T1000 (cell line): ENCODE results near the gene ELP2.
"Not testable (repeated sequence)": the region's sequence is repeated elsewhere in the genome, so short reads cannot be mapped to it uniquely, and the experiment has no call there.

ENCODE experiments used
- DNase-seq: peaks from one replicate; lab custom pipeline; 2025; ENCODE audit warnings: mixed read lengths; lab: John Stamatoyannopoulos, UW

ELP2 gene

DNA sequence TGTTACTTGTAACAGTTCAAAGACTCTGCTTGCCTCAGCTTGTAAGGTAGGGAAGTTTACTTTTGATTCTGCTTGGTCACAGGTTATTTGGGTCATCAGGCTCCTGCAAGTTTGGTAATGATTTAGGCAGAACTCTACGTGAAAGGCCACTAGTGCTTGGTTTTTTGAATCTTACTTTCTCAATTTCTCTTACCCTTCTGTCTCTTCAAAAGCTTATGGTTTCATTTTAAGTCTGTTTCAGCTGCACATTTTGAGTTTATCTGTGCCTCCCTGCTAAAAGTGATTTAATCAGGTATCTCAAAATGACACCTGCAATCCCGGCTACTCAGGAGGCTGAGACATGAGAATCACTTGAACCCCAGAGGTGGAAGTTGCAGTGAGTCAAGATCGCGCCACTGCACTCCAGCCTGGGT lies 31.3 kb downstream of the ELP2 start:
- DNase-seq: no peak

GRCh38 chr18:36162981-36163380 lies 33.3 kb downstream of the ELP2 start:
- DNase-seq: no peak

DNA sequence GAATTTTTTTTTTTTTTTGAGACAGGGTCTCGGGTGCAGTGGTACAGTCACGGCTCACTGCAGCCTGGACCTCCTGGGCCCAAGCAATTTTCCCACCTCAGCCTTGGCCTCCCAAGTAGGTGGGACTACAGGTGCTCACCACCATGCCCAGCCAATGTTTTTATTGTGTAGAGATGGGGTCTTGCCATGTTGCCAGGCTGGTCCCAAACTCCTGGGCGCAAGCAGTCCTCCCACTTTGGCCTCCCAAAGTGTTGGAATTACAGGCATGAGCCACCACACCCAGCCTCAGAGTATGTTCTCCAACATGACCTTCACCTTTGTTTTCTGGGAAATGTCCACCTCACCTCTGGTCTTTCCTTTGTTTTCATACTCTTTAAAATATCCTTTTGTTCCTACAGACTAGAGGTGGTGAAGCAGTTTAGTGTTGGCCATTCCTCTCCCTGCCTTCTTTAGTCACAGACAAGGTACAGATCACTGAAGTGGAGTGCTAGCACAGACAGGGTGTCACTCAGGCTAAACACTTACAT lies 38.1 kb downstream of the ELP2 start:
- DNase-seq: no peak

GRCh38 chr18:36168296-36168695 lies 38.6 kb downstream of the ELP2 start:
- DNase-seq: not testable (repeated sequence)

- DNase-seq: no peak
These were observed 40.2 kb downstream of the ELP2 start for GRCh38 chr18:36169938-36170337.

- no peak for DNase-seq
These were observed 45.8 kb downstream of the ELP2 start for GRCh38 chr18:36175481-36175880.

DNA sequence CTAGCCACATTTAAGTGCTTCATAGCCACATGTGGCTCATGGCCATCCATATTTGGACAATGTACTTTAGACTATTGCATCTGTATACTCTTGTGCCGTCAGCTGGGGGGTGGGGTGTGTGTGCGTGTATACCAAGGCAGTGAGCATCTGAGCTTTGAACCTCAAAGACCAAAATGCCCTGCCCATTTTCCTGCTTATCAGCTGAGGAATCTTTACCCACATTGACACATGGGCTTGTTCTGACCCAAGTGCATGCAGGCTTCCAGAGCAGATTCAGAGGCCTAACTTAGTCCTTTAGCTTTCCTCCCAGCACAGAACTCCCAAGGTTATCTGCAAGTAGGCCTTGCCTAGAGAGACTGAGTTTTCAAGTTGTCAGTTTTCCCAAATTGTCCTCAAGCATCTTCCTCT lies 46.5 kb downstream of the ELP2 start:
- DNase-seq: no peak

DNA sequence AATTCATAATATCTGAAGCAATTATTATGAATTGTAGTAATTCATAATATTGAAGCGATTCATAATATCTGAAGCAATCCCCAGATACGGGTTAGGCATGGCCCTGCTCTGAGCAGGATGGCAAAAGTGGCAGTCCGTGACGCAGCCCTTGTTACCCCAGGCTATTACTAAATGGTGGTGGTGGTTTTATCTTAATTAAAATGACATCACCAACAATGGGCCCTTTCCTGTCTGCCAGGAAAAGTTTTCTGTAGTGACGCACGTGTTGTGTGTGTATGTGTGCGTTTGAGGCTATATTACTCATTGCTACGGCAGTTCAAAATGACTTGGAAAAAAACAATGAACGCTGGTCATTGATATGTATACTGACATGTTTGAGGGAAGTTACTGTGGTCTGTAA lies 47.0 kb downstream of the ELP2 start:
- DNase-seq: no peak

- DNase-seq: no peak
These were observed 48.2 kb downstream of the ELP2 start for GRCh38 chr18:36177913-36178312.

DNA sequence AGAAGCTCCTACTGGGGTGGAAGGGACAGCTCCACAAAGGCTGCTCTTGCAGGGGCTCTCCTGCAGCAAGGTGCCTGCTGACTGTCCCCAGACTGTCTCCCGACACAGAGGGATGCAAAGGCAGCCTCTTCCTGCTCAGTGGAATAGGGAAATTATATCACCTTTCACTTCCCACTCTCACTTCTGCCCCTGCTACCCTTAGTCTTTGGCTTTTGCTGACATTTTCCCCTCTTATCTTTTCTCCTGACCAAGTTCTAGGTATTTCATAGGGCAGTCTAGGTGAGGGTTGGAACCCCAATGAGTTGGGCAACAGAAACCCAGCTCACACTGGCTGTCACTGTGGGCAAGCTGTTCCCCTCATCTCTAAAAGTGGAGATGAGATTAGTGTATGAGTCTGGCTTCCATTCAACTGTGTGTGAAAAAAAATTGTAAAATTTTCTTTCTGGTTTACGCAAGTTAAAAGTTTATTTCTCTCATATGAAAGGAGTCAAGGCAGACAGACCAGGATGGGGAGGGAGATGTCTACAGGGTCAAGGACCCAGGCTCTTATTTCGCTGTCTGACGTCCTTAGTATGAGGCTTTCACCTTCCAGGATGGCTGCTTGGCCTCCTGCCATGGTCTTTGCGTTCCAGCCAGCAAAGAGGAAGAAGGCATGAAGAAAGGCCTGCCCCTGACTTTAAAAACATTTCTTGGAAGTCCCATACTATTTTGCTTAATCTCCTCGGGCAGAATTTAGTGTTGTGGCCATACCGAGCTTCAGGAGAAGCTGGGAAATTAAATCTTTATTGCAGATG lies 50.1 kb downstream of the ELP2 start:
- no peak for DNase-seq

DNA sequence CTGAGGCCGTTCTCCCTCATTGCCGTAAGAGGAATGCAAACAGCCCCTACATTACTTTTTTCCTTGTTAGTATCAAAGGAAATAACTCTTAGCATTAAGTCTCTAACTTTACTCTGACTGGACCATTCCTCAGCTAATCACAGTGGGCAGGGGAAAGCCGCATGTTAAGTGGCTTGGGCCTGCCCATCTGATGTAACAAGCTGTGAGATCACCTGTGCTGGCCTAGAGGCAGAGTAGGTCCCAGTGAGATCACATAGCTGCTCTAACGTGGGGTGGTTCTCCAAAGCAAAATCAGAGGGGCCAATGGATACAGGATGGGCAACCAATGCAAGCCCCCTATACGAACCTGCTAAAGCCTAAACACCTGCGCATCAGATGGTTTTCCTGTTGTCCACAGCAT lies 51.7 kb downstream of the ELP2 start:
- no peak for DNase-seq

DNA sequence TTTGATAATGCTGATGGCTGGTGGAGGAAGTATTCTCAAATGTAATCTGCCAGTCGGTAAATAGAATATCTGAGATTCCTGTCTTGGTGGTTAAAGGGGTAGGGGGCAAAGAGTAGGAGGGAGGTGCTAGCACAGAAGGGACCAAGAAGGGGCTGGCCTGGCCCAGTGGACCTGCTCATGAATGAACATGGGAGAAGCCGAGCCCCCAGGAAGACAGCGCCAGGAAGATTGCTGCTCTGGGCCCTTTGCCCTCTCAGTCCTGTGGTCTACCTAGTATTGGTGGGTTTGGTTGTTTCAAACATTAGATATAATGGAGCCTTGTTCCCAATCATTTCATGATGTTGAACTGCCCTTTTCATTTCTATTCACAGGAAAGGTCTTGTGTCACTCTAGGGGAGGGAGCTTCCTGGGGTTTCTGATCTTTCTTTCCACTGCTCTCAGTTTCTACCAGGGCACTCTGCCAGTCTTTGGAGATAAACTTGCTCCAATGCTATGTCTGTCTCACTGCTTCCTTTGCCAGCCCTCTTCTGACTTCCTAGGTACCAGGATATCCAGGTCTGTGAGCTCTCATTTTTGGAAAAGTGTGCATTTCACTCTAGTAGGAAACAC lies 52.3 kb downstream of the ELP2 start:
- DNase-seq: no peak

- DNase-seq: no peak
These were observed 53.3 kb downstream of the ELP2 start for GRCh38 chr18:36183033-36183432.

- DNase-seq: no peak
These were observed 54.3 kb downstream of the ELP2 start for GRCh38 chr18:36183987-36184386.

DNA sequence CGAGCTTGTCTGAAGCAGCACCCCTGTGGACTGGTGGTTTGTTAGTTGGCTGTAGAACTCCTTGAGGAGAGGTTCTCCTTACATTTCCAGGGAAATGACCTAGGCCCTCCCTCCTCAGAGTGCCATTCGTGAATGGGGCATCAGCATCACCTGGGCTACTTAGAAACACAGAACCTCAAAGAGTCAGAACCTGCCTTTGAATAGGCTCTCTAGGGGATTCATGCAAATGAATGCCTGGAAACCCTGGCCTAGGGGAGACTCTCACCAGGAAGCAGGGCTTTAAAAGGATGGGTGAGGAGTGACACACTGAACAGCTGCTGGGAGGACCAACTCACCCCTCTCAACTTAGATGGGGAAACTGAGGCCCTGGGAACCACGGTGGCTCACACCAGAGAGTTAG lies 55.5 kb downstream of the ELP2 start:
- DNase-seq: no peak

DNA sequence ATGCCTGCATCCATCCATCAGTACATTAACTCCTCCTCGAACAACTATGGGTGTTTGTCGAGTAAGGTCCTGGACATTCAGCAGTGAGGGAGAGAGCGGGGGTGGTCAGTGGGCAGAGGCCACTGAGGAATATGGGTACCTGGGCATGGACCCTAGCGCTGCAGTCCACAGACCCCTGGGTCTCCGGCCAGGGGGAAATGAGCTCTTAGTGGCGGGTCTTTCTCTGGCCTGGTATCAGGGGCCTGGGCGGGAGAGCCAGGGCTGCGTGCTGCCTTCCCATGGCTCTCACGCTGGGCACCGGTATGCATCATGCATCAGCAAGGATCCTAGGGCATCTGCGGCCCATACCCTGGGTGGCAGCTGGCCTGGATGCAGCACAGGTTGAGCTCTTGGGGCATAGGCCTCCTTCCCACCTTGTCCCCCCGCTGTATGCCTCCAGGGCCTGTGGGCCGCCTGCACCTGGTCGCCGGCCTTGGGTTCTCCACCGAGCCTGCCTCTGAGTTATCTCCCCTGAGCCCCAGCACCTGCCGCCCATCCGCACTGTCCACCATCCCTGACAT lies 56.3 kb downstream of the ELP2 start:
- no peak for DNase-seq

- DNase-seq: no peak
These were observed 56.9 kb downstream of the ELP2 start for GRCh38 chr18:36186461-36187192.

DNA sequence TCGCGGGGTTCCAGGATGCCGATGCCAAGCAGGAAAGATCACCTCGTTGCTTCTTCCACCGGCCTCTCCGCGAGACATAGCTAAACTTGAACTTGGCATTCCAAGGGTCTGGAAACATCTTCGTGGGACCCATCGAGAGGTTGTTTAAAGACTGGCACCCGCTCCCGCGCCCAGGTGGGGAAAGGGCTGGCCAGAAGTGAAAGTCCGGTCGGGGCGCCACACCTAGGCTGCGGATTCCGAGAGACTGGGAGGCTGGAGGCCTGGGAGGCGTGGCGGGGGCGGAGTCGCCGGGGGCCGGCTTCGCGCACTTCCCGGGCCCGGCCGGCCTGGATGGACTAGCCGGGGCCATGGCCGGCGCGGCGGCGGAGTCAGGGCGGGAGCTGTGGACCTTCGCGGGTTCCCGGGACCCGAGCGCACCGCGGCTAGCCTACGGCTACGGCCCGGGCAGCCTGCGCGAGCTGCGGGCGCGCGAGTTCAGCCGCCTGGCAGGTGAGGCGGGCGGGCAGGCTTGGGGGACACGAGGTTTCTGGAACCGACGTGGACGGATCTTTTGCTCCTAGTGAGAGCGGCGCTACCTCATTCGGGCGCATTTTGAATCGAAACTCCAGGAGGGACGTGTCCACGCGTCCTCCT lies 57.6 kb downstream of the ELP2 start, which contains the start of gene MOCOS:
Gene MOCOS (plus strand): TSS at position 305 of the 633 bp plus-strand sequence. CDS start 43 bp downstream, at position 348.
- peak; percentile 25 for DNase-seq

DNA sequence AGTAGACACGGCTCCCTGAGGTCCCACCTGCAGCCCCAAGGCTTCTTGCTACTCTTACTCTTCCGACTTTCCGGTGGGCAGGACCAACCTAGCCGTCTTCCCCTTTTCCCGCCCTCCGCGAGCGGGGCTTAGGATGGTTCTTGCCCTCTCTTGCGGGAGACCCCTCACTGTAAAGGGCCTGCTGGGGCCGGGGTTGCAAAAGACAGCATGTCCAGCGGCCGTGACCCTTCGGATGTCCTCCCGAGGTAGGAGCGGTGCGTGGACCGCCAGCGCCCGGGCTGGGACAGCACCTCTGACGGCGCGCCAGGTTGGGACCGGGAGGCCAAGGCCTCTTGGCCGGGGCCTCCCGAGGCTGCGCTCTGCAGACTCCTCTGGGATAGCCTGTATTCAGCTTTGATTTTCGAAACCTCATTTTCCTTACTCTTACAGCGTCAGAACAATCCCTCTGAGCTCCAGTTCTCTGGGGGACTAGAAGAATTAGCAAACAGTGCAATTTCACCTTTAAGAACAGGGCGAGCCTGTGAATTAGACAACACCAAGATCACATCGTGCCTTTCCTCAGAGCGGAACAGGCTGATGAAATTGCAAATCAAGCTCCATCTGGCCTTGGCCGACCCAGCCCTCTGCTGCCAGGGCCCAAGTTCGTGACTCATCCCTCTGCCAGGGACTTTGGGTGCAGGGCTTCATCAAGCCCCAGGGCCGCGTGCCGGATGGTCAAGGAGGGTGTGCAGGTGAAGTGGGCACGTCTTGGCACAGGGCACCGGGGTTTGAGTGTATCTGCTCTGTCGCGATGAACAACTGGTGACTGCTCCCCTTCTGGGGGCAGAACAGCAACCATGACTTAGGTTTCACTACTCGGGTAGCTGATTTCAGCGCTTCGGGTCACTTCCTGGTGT lies 58.4 kb downstream of the ELP2 start:
- DNase-seq: no peak

GRCh38 chr18:36188916-36189315 lies 59.2 kb downstream of the ELP2 start:
- DNase-seq: no peak

DNA sequence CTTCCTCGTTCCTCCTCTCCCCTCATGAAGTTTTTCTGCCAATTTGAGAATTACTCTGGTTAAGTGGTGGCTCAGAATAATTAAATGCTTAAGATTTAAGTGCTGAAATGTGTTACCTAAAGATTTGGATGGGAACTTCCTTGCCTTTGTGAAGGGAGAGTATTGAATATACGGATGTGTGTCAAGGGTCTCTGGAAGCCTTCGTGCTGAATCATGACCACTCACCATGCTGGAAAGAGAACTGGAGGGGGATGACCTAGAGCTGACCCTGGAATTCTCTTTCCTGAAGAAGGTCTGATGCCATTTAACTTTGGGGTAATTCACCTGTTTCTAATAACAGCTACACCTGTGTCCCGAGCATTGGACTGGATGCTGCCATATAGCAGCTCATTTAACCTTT lies 59.8 kb downstream of the ELP2 start:
- no peak for DNase-seq
